H1 (cell line): ENCODE results near the gene SCGB2B2.
A peak's percentile ranks its signal among the peaks of the same experiment; 100 is the strongest.

Experiments used
- CHD2 ChIP-seq: IDR thresholded peaks from 2 replicates; pipeline ENCODE4 v1.6.1; 2012; ENCODE audit warnings: low read length, improper control_type of control experiment
- CTCF ChIP-seq, 3 experiments: IDR thresholded peaks; 1 replicate in 2 of 3; 2 replicates in 1 of 3; pipeline versions ENCODE4 v1.5.1 to v1.6.1; 2011; ENCODE audit warnings: low read length in 3 of 3, mild to moderate bottlenecking in 3 of 3, inconsistent platforms in 2 of 3, low read depth in 1 of 3, moderate library complexity in 1 of 3; ENCODE audit not compliant: insufficient read depth in 1 of 3; ENCODE audit errors: control extremely low read depth in 1 of 3
- EZH2 ChIP-seq: fragments of 200-600 bp; sonication (generic); IDR thresholded peaks from 2 replicates; pipeline ENCODE4 v1.7.1; 2012; ENCODE audit warnings: low read depth, mild to moderate bottlenecking, moderate library complexity, low read length, inconsistent platforms; ENCODE audit not compliant: severe bottlenecking
- PHF8 ChIP-seq: fragments of 200-600 bp; sonication (generic); conservative IDR thresholded peaks from 2 replicates; pipeline ENCODE4 v1.7.1; 2012; ENCODE audit warnings: low read depth, mild to moderate bottlenecking, inconsistent platforms, low read length, moderate library complexity
- POLR2A ChIP-seq, 2 experiments: IDR thresholded peaks; 1 replicate in 1 of 2; 2 replicates in 1 of 2; pipeline ENCODE4 v1.6.1; 2011; ENCODE audit warnings: low read depth in 2 of 2, low read length in 2 of 2, mild to moderate bottlenecking in 2 of 2; ENCODE audit errors: control extremely low read depth in 1 of 2
- RBBP5 ChIP-seq: IDR thresholded peaks from 2 replicates; pipeline ENCODE4 v1.7.1; 2012; ENCODE audit warnings: low read depth, mild to moderate bottlenecking, inconsistent platforms, low read length, moderate library complexity, borderline replicate concordance
- RFX5 ChIP-seq: IDR thresholded peaks from 2 replicates; pipeline ENCODE4 v1.6.1; 2011; ENCODE audit warnings: low read depth, low read length, improper control_type of control experiment, borderline replicate concordance
- SRF ChIP-seq: IDR thresholded peaks from 2 replicates; pipeline ENCODE4 v1.6.1; 2011; ENCODE audit warnings: mild to moderate bottlenecking, low read depth, low read length, moderate library complexity
- YY1 ChIP-seq: IDR thresholded peaks from 2 replicates; pipeline ENCODE4 v1.6.1; 2011; ENCODE audit warnings: low read depth, mild to moderate bottlenecking, low read length

- TF ChIP-seq POLR2A (IDR thresholded peaks at IDR 0.05; ENCODE audit: control extremely low read depth in 1 of 2, low read depth in 2 of 2, low read length in 2 of 2) (peak; percentile 82 to 96), RBBP5 (0 out of 2 replicates have a peak, but pooled peaks have one; percentile 64), EZH2 (no peak), CTCF (IDR thresholded peaks at IDR 0.05; ENCODE audit: control extremely low read depth in 1 of 3, insufficient read depth in 1 of 3, low read depth in 1 of 3, low read length in 3 of 3) (no peak), RFX5 (no peak), SRF (no peak), CHD2 (peak; percentile 94), PHF8 (peak; percentile 98), YY1 (no peak)
Measured at GRCh38 chr19:34677386-34678084, 576 bp upstream of the SCGB2B2 start, which contains the start of gene ZNF302.
